HG02885 (cell line): ENCODE data around the gene BICD2.

ENCODE experiments used
- ATAC-seq: cut with Tn5 transposase; IDR thresholded peaks from one replicate; pipeline ENCODE4 v1.9.1; 2021; ENCODE audit warnings: mild to moderate bottlenecking; ENCODE audit not compliant: unreplicated experiment, poor library complexity

Gene BICD2

DNA sequence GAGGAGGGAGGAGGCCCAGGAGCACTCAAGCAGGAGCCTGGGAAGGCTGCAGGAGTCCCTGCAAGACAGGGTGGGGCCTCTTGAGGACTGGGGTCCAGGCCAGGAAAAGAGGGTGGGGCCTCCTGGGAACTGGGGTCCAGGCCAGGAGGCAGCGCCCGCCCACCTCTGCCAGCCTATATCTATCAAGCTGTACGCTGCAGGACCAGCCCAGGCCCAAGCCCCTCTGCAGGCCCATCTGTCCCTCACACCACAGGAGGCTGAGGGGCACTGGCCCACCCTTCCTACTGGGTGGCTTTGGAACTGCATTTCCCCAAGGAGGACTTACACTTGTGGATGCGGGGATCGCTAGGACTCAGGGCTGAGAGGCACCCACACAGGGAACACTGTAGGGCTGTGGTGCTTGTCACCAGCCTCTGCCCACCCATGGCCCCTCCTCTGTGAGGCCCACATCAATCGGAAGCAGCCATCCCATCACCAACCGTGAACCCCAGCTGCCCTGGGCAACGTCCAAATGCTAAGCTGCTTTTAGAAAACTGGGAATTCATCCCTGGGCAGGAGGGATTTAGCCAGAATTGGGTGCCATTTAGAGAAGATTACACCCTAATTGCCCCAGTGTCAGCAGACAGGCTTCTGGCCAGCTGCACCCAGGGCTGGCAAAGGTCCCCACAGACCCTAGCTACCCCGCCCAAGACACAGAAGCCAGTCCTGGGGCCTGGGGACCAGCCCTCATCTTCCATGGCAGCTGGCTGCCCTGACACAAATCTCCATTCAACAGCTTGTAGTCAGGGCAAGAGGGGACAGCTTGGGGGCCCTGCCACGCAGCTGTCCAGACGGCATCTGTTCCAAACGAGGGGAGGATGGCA, 15.3 kb downstream of the BICD2 start:
- no peak for ATAC-seq

DNA sequence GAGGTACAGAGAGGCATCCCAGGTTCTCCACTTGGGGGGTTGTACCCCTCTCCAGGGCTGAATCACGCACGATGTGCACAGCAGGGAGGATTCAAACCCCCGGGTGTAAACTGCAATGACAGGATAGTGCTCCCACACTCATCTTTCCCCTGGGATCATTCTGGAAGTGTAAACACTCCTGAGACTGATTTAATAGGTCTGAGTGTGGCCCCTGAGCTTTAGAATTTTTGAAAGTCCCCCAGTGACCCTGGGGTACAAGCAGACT, 16.5 kb downstream of the BICD2 start:
- no peak for ATAC-seq

DNA sequence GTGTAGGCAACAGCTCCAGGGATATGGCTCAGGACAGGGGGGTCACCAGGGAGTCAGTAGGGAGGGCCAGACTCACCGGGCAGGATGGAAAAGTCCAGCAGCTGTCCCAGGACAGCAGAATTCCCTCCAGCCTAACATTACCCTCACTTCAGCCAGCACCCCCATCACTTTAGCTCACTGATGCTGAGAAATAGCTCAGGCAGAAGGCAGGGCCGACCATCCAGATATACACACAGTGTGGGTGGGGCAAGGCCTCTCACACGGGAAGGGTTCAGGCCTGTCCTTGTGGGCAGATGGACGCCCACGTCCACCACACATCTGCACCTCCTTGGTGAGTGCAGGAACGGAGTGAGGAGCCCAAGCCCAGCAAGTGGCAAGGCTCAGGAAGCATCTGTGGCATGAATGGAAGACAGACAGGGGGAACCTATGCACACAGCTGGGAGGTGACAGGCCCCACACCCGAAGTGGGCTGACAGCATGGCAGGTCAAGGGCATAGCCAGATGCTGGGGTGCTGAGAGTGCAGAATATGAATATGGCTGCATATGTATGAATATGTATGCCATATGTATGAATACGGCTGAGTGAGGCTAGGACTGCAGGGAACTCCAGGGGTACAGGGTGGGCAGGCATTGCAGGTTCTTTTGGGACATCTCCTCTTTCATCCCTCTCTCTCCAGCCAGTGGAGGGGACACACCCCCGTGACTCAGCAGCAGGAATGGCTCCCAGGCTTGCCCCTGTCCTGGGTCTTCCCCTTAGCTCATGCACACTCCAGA, 17.0 kb downstream of the BICD2 start:
- ATAC-seq: no peak

DNA sequence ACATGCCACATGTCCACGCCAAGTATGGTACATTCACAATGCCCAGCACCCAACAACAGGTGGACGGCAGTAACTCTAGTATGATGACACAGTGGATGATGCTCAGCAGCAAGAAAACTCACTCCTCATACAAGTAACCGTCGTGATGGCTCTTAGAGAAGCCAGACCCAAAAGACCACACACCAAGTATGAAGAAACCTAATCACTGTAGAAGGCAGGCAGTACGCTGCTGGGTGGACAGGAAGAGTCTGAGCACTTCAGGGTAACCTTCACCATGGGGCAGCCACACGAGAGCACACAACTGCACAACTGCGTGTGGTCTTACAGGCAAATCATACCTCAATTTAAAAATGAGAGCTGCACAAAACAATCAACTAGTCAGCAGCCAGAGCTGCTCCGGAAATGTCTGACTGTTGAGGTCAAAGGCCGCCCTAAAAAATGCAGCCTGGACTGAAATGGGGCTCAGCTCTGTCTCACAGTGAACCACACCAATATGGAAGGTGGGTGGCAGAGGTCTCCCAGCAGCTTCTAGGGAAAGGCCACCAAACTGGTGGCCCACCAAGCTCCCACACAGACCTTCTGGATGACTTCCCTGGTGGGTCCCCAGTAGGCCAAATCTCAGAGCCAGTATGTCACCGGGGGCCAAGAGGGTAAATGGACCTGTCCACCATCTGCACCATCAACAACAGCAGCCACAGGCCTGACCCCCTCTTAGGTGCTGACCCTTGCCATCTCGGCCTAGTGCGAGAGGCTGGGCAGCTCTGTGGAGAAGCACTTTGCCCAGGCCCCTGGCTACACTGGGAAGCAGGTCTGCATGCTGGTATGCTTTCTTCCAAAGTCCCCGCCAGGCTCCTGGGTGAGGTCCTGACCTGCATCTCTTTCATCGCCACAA, 17.8 kb downstream of the BICD2 start:
- no peak for ATAC-seq

DNA sequence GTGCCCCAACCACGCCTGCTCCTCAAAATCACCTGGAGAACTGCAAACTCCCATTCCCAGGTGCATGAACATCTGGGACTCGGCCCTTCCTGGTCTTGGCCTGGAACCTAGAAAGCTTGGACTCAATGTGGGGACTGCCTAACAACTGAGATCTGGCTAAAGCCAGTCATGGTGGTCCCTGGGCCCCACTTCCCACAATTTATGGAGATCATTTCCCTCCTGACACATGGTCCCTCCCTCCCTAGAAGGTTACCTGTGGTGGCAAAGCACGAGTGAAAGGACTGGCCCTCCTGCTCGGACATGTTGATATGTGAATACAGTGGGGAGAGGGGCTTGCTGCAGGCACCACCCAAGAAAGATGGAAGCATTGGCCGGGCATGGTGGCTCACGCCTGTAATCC, 18.8 kb downstream of the BICD2 start:
- no peak for ATAC-seq

DNA sequence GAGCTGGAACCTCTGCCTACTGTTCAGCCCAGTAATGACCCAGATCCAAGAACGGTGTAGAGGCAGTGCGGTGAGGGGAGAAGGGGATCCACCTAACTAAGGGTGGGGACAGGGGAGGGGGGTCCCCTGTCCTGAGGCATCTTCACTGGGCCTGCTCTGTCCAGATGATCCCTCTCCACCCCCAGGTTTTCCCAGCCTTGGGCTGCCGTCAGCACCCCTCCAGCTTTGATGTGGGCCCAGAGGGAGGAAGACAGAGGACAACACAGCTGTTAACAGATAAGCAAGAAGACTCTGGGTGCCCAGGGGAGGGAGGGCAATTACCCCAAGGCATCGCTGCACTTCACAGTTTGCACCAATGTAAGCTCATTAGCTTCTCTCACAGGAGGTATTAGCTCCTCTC, 19.3 kb downstream of the BICD2 start:
- ATAC-seq: no peak

DNA sequence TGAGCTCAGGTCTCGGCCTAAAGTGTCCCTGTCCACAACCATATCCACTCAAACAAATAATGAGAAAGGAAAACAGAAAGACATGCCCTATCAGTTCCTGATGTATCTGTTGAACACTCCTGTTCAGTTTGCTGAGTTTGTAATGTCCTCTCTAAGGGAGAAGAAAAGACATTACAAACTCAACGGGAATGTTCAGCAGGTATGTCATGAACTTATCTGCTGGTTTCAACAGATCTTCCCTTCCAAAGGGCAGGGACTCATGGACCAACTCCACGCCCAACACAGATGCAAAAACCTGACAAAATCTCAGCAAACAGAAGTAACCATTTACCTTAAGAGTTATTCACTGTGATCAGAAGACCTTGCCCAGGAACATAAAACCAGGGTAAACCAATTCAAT, 23.7 kb downstream of the BICD2 start:
- ATAC-seq: no peak

DNA sequence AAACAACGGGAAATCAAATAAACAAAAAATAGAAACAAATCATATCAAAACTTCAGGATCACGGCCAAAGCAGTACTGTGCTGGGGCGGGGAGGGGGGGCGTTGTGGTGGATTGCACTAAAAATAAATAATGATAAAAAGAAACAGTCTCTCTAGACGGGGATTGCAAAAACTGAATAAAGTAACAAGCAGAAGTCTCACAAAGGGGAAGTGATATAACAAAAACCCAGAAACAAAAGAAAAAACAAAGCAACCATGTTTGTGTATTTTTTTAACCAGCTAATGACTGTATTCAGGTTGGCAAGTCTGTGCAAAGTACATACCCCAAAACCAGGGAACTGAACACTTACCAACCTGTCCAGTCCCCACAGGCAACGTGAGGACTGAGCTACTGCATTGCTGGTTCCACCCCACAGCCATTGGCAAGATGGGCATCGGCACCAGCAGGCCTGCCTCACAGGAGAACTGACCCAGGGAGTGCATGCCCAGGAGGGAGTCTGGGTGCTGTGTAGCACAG, 24.1 kb downstream of the BICD2 start:
- ATAC-seq: no peak

DNA sequence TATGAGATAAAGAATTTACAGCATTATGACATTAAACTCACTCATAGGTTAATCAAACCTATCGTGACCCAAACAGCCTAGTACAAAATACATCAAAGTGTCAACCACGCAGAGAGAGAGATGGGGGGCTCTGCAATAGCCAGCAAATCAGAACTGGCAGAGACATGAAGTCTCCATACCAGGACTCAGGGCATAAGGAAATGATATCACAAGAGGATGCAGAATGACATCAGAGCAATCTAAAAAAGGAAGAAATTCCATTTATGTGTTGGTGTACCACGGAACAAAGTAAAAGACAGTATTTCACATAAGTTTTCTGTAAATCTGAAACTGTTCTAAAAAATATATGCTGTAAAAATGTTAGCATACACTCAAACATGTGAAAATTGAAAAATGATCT, 24.6 kb downstream of the BICD2 start:
- no peak for ATAC-seq

DNA sequence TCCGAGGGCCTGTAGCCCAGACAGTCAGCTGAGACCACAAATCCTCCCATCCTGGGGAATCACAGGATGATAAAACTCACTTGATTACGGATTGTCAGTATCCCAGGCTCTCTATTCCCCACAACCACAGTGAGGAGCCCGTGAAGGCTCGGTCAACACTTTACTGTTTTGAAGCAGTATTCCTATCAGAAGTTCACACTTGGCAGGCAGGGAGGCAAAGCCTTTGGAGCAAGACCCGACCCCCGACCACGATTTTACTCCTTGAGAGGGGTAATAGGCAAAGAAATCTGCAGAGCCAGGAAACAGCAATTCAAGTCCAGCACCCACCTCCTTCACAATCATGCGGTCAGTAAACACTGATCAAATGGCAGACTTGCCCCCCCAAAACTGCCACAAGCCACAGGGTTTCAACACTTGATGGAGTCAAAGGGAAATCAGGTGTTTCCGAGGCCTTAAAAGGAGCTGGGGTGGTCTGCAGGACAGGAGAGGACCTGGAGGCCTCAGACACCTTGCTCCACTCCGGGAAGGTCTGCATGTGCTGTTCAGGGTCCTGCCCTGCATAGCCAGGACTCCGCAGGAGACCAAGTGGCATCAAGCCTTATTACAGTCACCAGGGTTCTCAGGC, 25.2 kb downstream of the BICD2 start:
- no peak for ATAC-seq

DNA sequence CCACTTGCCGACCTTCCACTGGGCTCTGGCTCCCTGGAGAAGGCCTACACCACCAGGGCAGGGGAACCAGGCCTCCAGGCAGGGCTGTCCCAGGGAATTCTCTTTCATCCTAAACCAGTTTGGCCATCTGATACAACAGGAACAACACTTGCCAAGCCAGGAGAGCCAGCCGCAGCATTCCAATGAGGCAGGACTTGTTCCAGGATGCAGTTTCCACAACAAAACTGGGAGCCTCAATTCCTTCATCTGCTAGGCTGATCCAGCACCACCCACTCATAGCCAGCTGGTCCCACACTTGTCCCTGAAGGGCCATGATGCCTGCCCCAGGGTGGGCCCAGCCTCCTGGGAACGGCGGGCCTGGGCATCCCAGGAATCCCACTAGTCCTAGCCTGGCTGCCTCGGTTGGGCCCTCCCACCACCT, 26.0 kb downstream of the BICD2 start:
- ATAC-seq: no peak

DNA sequence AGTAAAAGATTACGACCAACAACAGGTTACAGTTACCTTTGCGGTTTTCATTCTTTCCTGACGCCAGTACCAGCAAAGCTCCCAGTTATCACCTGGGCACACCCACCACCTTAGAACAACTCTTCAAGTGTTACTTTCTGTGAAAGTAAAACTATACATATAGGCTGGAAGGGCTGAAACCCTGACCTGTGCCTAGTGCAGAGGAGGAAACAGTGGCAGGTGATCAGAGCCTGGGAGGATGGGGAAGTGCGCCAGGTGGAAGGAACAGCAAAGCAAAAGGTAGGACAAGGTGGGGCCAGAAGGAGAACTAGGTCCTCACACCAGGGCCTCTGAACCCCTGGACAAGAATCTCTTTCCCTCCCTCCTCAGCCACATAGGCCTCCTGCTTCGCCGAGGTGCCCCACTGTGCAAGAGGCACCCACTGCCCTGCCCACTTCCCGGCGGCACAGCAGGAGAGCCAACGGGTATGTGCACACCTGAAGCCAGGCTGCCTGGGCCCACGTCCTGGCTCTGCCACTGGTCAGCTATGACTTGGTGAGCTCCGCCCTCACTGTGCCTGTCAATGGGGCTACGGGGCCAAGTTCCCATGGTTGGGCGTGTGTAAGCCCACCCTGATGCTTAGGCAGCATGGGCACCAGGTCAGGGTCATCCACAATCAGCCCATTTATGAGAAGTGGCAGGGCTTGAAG, 26.9 kb downstream of the BICD2 start:
- ATAC-seq: no peak

DNA sequence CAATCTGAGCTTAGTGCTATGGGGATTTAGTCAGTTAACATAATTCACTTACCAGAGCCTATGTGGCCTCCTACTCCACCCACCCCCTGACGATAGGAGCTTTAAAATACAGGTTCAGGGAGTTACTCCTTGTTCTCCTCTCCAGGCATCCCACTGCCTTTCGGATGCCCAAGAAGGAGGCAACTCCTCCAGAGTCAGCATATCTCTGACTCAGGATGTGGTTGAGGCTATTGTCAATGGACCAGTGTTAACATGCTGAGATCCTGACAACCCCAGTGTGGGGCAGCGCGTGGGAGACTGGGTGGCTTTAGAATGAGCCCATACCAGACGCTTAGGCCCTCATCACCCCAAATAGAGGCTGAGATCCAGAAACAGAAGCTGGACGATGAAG, 27.4 kb downstream of the BICD2 start:
- no peak for ATAC-seq

DNA sequence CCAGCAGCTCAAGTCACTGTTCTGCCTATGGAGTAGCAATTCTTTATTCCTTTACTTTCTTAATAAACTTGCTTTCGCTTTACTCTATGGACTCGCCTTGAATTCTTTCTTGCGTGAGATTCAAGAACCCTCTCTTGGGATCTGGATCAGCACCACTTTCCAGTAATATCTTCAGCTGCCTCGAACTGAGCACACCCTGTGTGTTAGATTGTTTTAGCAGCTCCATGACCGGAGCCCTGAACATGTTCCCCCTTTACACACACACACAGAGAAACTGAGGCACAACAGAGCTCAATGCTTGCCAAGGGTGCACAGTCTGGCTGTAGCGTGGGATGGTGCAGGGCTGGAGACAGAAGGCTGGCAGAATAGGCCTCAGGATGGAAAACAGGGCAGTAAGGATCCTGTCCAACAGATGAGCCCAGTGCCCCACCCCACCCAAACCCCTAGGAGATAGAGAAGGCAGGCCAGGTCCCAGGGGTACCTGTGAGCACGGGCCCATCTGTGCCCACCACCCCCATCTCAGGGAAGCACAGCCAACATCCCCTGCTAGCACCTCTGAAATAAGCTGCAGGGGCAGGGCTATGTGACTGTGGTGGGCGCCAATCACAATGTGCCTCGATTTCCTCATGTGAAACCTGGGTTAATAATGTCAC, 27.9 kb downstream of the BICD2 start:
- no peak for ATAC-seq

DNA sequence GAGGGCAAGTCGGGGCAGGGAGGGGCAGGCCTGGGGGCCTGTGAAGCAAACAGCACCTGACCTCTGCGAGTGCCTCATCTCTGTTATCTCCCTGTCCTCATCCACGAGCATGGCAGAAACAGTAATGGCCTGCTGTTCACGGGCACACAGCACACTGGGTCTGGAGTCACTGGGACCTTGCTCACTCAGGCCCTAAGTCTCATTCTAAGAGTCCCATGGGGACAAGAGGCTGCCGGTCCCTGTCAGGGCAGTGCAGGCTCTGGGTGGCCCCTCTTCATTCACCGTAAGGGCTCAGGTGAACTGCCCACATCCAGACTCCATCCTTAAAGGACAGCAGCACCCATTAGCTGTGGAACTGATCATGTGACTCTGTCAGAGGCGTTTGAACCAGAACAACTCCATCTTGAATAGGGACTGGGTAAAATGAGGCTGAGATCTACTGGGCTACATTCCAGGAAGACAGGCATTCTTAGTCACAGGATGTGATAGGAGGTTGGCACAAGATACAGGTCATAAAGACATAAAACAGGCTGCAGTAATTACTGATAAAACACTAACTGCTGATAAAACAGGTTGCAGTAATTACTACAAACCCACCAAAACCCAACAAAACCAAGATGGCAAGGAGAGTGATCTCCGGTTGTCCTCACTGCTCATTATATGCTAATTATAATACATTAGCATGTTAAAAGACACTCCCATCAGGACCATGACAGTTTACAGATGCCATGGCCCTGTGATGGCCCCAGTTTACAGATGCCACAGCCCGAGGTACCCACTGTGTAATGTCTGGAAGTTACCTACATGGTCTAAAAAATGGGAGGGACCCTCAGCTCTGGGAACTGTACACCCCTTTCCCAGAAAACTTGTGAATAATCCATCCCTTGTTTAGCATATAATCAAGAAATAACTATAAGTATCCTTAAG, 28.7 kb downstream of the BICD2 start:
- ATAC-seq: no peak

DNA sequence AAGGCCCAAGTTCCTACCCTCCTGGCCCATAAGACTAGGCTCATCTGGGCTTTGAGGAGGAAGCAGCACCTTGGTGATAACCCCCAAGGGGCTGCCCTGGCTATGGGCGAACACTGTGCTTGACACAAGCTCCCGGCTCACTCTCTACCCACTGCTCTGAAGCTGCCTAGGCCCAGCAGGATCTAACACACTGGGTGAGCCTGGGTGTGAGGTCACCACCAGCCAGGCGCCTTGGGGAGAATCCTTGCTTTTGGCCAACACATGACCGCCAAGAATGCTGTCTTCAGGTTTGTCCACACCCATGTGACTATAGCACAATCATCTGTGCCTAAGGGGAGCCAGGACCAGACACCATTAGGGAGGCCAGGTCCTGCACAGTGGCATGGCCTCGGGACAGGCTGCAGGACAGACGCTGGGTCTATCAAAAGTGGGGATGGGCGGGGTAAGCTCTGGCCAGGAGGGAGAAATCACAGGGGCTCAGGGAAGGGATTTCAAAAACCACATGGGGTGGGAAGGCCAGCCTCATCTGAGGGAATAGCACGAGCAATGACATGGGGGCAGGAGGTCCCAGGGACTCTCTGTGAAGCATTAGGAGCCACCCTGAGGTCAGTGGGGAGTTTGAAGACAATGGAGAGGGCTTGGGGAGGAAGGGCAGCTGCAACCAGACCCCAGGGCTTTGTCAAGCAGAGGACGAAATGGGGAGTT, 29.6 kb downstream of the BICD2 start:
- no peak for ATAC-seq

DNA sequence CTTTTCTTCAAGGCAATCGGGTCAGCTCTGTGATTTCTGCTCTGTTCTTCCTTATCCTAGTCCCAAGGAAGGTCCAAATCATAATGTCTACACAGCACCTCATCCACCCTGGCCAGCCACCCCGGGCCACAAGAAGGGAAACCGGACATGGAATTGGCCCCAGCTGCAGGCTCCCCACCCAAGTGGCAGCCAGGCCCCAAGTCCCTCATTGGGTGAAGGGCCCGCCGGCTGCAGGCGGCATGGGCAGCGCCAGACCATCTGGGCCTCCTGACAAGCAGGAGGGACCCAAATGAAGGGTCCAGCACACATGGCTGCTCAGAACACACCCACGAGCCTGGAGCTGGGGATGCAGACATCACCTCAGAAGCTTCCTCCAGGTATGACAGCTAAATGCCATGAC, 33.7 kb downstream of the BICD2 start:
- ATAC-seq: no peak

DNA sequence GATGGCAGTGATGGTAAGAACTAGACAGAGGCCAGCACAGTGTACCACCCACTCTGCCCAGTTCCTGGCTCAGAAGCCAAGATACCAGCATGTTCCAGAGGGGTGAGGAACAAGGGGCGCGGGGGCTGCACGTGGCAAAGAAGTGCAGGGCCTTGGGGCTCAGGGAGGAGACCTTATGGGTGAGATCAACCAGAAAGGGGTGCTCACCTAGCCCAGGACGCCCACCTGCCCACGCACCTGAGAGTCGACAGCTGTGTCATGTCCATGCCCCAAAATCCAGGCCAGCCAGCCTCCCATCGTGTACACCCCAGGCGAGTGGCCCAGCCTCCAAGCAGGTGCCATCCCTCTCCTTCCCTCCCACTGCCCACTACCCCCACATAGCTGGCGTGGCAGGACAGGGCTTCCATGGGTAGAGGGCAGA, 34.9 kb downstream of the BICD2 start:
- no peak for ATAC-seq
